SK-N-MC (cell line): ENCODE data around the gene VPS26C.

ENCODE experiments used
- DNase-seq: peaks from one replicate; pipeline ENCODE4 v3.0.0-alpha.2; 2011; ENCODE audit warnings: low read depth, low spot score
- H3K27ac ChIP-seq: fragments of 200-600 bp; sonication (generic); 2 replicates; pipeline ENCODE4 v1.5.1; 2016; ENCODE audit warnings: mixed run types
- H3K36me3 ChIP-seq: fragments of 200-600 bp; sonication (generic); 2 replicates; pipeline ENCODE4 v1.6.1; 2017; ENCODE audit warnings: antibody characterized with exemption, low read length, mixed read lengths; ENCODE audit not compliant: insufficient read depth
- H3K4me3 ChIP-seq: fragments of 200-600 bp; sonication (generic); 2 replicates; pipeline ENCODE4 v1.5.1; 2016
- H3K9ac ChIP-seq: fragments of 200-600 bp; sonication (generic); 2 replicates; pipeline ENCODE4 v1.8.0; 2017; ENCODE audit warnings: mixed run types, mixed read lengths; ENCODE audit not compliant: insufficient read length
- H3K9me3 ChIP-seq: fragments of 200-600 bp; sonication (generic); 2 replicates; pipeline ENCODE4 v1.6.1; 2017; ENCODE audit warnings: low read depth, mild to moderate bottlenecking, antibody characterized with exemption, low read length, moderate library complexity, mixed read lengths
- EZH2 ChIP-seq: fragments of 200-600 bp; sonication (generic); IDR thresholded peaks from one replicate; pipeline ENCODE4 v1.6.1; 2017; ENCODE audit warnings: antibody characterized with exemption
- FOXP2 ChIP-seq: optimal IDR thresholded peaks from 2 replicates; pipeline ENCODE3; 2011; ENCODE audit warnings: mild to moderate bottlenecking, moderate library complexity; ENCODE audit not compliant: insufficient read depth; ENCODE audit errors: extremely low read length, control extremely low read depth
- POLR2AphosphoS5 ChIP-seq: IDR thresholded peaks from 2 replicates; pipeline ENCODE4 v1.6.1; 2012; ENCODE audit warnings: mild to moderate bottlenecking, low read depth, low read length, borderline replicate concordance

Gene VPS26C

GRCh38 chr21:37204580-37204979, 62.6 kb downstream of the VPS26C start:
- no peak for TF ChIP-seq EZH2
- no peak for TF ChIP-seq FOXP2
- no peak for TF ChIP-seq POLR2AphosphoS5
- H3K9ac ChIP-seq, result no peak overlapping the region
- H3K9me3 ChIP-seq, result no peaks in the 10 kb centered on the region
- no peak for DNase-seq
- H3K36me3 ChIP-seq, result peaks cover 32% of the 10 kb centered on the region
- H3K27ac ChIP-seq, result no peak overlapping the region
- H3K4me3 ChIP-seq, result no peak overlapping the region

- Histone ChIP-seq H3K4me3 (no peak overlapping the region), H3K36me3 (peaks cover 45% of the 10 kb centered on the region), H3K9me3 (no peaks in the 10 kb centered on the region), H3K27ac (no peak overlapping the region), H3K9ac (no peak overlapping the region)
- no peak for DNase-seq
- no peak for TF ChIP-seq EZH2
- TF ChIP-seq POLR2AphosphoS5, result no peak
- no peak for TF ChIP-seq FOXP2
These were observed 64.7 kb downstream of the VPS26C start for GRCh38 chr21:37202221-37203110.

- no peaks in the 10 kb centered on the region for H3K9me3 ChIP-seq
- no peak overlapping the region for H3K4me3 ChIP-seq
- no peak overlapping the region for H3K9ac ChIP-seq
- peaks cover 56% of the 10 kb centered on the region for H3K36me3 ChIP-seq
- DNase-seq, result no peak
- no peak overlapping the region for H3K27ac ChIP-seq
- no peak for TF ChIP-seq POLR2AphosphoS5
- no peak for TF ChIP-seq EZH2
- no peak for TF ChIP-seq FOXP2
These were observed 66.3 kb downstream of the VPS26C start for GRCh38 chr21:37200641-37201480.

GRCh38 chr21:37199057-37199924, 67.8 kb downstream of the VPS26C start:
- Histone ChIP-seq H3K9ac (no peak overlapping the region), H3K36me3 (peaks cover 71% of the 10 kb centered on the region), H3K27ac (no peak overlapping the region), H3K4me3 (no peak overlapping the region), H3K9me3 (no peaks in the 10 kb centered on the region)
- TF ChIP-seq EZH2 (no peak), FOXP2 (no peak), POLR2AphosphoS5 (no peak)
- DNase-seq, result no peak

GRCh38 chr21:37197746-37198145, 69.4 kb downstream of the VPS26C start:
- H3K4me3 ChIP-seq, result no peak overlapping the region
- H3K9ac ChIP-seq, result no peak overlapping the region
- H3K36me3 ChIP-seq, result peaks cover 75% of the 10 kb centered on the region
- no peak for DNase-seq
- TF ChIP-seq FOXP2 (no peak), EZH2 (no peak), POLR2AphosphoS5 (no peak)
- no peak overlapping the region for H3K27ac ChIP-seq
- H3K9me3 ChIP-seq, result no peaks in the 10 kb centered on the region

GRCh38 chr21:37196847-37197246, 70.3 kb downstream of the VPS26C start:
- Histone ChIP-seq H3K9me3 (no peaks in the 10 kb centered on the region), H3K9ac (no peak overlapping the region), H3K27ac (no peak overlapping the region), H3K36me3 (peaks cover 77% of the 10 kb centered on the region), H3K4me3 (no peak overlapping the region)
- no peak for DNase-seq
- TF ChIP-seq FOXP2, result no peak
- no peak for TF ChIP-seq EZH2
- no peak for TF ChIP-seq POLR2AphosphoS5

- Histone ChIP-seq H3K9ac (no peak overlapping the region), H3K27ac (no peak overlapping the region), H3K36me3 (peaks cover 69% of the 10 kb centered on the region), H3K4me3 (no peak overlapping the region), H3K9me3 (no peaks in the 10 kb centered on the region)
- no peak for TF ChIP-seq POLR2AphosphoS5
- TF ChIP-seq EZH2, result no peak
- TF ChIP-seq FOXP2, result no peak
- no peak for DNase-seq
These were observed 71.5 kb downstream of the VPS26C start for GRCh38 chr21:37195610-37196009.
